Peyer's patch (tissue), 4 donors: ENCODE results near the gene LCN6.

Experiments
- POLR2A ChIP-seq, 2 donors: fragments of 450-650 bp; IDR thresholded peaks; one replicate each; pipeline ENCODE4 v1.5.1; 2017; ENCODE audit warnings: antibody characterized with exemption in 2 of 2, mild to moderate bottlenecking in 2 of 2, moderate library complexity in 2 of 2
- TF ChIP-seq, protein P1 (sequence below), 6 experiments: fragments of 450-650 bp in 4 of 6; fragments of 200-600 bp in 2 of 6; sonication (generic) in 1 of 6; IDR thresholded peaks; one replicate each; pipeline ENCODE4 v1.5.1; 2017 to 2019; ENCODE audit warnings: antibody characterized with exemption in 6 of 6, mild to moderate bottlenecking in 3 of 6, moderate library complexity in 1 of 6

- TF ChIP-seq, protein P1, sequence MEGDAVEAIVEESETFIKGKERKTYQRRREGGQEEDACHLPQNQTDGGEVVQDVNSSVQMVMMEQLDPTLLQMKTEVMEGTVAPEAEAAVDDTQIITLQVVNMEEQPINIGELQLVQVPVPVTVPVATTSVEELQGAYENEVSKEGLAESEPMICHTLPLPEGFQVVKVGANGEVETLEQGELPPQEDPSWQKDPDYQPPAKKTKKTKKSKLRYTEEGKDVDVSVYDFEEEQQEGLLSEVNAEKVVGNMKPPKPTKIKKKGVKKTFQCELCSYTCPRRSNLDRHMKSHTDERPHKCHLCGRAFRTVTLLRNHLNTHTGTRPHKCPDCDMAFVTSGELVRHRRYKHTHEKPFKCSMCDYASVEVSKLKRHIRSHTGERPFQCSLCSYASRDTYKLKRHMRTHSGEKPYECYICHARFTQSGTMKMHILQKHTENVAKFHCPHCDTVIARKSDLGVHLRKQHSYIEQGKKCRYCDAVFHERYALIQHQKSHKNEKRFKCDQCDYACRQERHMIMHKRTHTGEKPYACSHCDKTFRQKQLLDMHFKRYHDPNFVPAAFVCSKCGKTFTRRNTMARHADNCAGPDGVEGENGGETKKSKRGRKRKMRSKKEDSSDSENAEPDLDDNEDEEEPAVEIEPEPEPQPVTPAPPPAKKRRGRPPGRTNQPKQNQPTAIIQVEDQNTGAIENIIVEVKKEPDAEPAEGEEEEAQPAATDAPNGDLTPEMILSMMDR (IDR thresholded peaks at IDR 0.05), result no peak
- TF ChIP-seq POLR2A (IDR thresholded peaks at IDR 0.05), result no peak
Measured at GRCh38 chr9:136745389-136746154, 2.8 kb downstream of the LCN6 start.
